Vagina (tissue), 2 donors: ENCODE results near the gene FAT3. TPM values are rescaled to one million over a fixed set of nuclear protein-coding genes. Genes with fewer than 3 reads are reported as not detected.

Experiments used
- DNase-seq, 2 donors: peaks; one replicate each; pipeline ENCODE4 v3.0.0-alpha.2; 2017; ENCODE audit errors: extremely low spot score in 2 of 2
- H3K27ac ChIP-seq: fragments of 200-600 bp; sonication (generic); one replicate; pipeline ENCODE4 v1.5.1; 2019
- H3K27me3 ChIP-seq: fragments of 200-600 bp; sonication (generic); one replicate; pipeline ENCODE4 v1.5.1; 2019
- H3K36me3 ChIP-seq, 2 donors: fragments of 200-600 bp; sonication (generic); one replicate each; pipeline ENCODE4 v1.5.1; 2017 to 2019
- H3K4me1 ChIP-seq: fragments of 200-600 bp; sonication (generic); one replicate; pipeline ENCODE4 v1.5.1; 2019
- H3K4me3 ChIP-seq, 2 donors: fragments of 200-600 bp; sonication (generic); 1 replicate in 1 of 2; 2 replicates in 1 of 2; pipeline ENCODE4 v1.5.1; 2016 to 2019
- H3K9me3 ChIP-seq: fragments of 200-600 bp; sonication (generic); one replicate; pipeline ENCODE4 v1.5.1; 2019
- CTCF ChIP-seq, 3 experiments: fragments of 450-650 bp in 2 of 3; fragments of 200-600 bp in 1 of 3; sonication (generic) in 1 of 3; IDR thresholded peaks; one replicate each; pipeline ENCODE4 v1.5.1; 2017 to 2019; ENCODE audit warnings: antibody characterized with exemption in 3 of 3, mild to moderate bottlenecking in 2 of 3, moderate library complexity in 2 of 3
- POLR2A ChIP-seq, 2 donors: fragments of 450-650 bp; IDR thresholded peaks; one replicate each; pipeline ENCODE4 v1.6.1; 2017; ENCODE audit warnings: antibody characterized with exemption in 2 of 2, mild to moderate bottlenecking in 2 of 2, moderate library complexity in 2 of 2
- POLR2AphosphoS5 ChIP-seq, 2 donors: sonication (generic); formaldehyde crosslinking; IDR thresholded peaks; one replicate each; pipeline ENCODE4 v1.9.0; 2017; ENCODE audit warnings: antibody characterized with exemption in 2 of 2, mild to moderate bottlenecking in 2 of 2, low read depth in 1 of 2; ENCODE audit not compliant: insufficient read depth in 1 of 2
- intact Hi-C: fragments of 100-400 bp; cut with DNase I; formaldehyde crosslinking; loops from one replicate; pipeline ENCODE4 v1.15.1; 2023
- total RNA-seq: library from RNA; depleted of rRNA; stranded (reverse); fragments of >200 nt; gene quantifications from one replicate; pipeline ENCODE4 v1.2.3, GENCODE V29; 2016

The FAT3 gene
- total RNA-seq, 1 donor from 2014 or later = 9.6 TPM

GRCh38 chr11:92226331-92227229, 2.0 kb downstream of the FAT3 start:
- Histone ChIP-seq H3K27ac (peak overlapping the region; percentile 33), H3K36me3 (no peaks in the 10 kb centered on the region), H3K4me3 (peak overlapping the region; percentile 46 to 48), H3K4me1 (peaks cover 24% of the 10 kb centered on the region), H3K27me3 (no peaks in the 10 kb centered on the region), H3K9me3 (no peaks in the 10 kb centered on the region)
- intact Hi-C loops = no loop called here
- DNase-seq = no peak
- no peak for TF ChIP-seq POLR2AphosphoS5 (IDR thresholded peaks at IDR 0.05; ENCODE audit: insufficient read depth in 1 of 2, low read depth in 1 of 2)
- no peak for TF ChIP-seq CTCF (IDR thresholded peaks at IDR 0.05)
- TF ChIP-seq POLR2A (IDR thresholded peaks at IDR 0.05) = no peak

GRCh38 chr11:92227230-92227814, 2.7 kb downstream of the FAT3 start:
- peak overlapping the region; percentile 46 to 48 for H3K4me3 ChIP-seq
- peak overlapping the region; percentile 33 for H3K27ac ChIP-seq
- H3K4me1 ChIP-seq = peaks cover 24% of the 10 kb centered on the region
- no peak for DNase-seq
- TF ChIP-seq CTCF (IDR thresholded peaks at IDR 0.05) (no peak), POLR2AphosphoS5 (IDR thresholded peaks at IDR 0.05; ENCODE audit: insufficient read depth in 1 of 2, low read depth in 1 of 2) (no peak), POLR2A (IDR thresholded peaks at IDR 0.05) (no peak)
- no peaks in the 10 kb centered on the region for H3K36me3 ChIP-seq
- intact Hi-C loops = no loop called here
- H3K27me3 ChIP-seq = no peaks in the 10 kb centered on the region
- H3K9me3 ChIP-seq = no peaks in the 10 kb centered on the region

- H3K4me1 ChIP-seq = peaks cover 24% of the 10 kb centered on the region
- H3K9me3 ChIP-seq = no peaks in the 10 kb centered on the region
- TF ChIP-seq POLR2AphosphoS5 (IDR thresholded peaks at IDR 0.05; ENCODE audit: insufficient read depth in 1 of 2, low read depth in 1 of 2) = no peak
- TF ChIP-seq POLR2A (IDR thresholded peaks at IDR 0.05) = no peak
- no peak for TF ChIP-seq CTCF (IDR thresholded peaks at IDR 0.05)
- intact Hi-C loops = no loop called here
- H3K4me3 ChIP-seq = no peak overlapping the region
- no peaks in the 10 kb centered on the region for H3K27me3 ChIP-seq
- H3K36me3 ChIP-seq = no peaks in the 10 kb centered on the region
- no peak overlapping the region for H3K27ac ChIP-seq
- no peak for DNase-seq
Observed at GRCh38 chr11:92227959-92228935, 3.6 kb downstream of the FAT3 start.

GRCh38 chr11:92236856-92237255, 12.2 kb downstream of the FAT3 start:
- no peak overlapping the region for H3K4me3 ChIP-seq
- H3K27ac ChIP-seq = no peak overlapping the region
- intact Hi-C loops = no loop called here

More at GRCh38 chr11:92236856-92237255, 12.2 kb downstream of the FAT3 start:
- Histone ChIP-seq H3K9me3 (no peaks in the 10 kb centered on the region), H3K27me3 (no peaks in the 10 kb centered on the region), H3K36me3 (no peaks in the 10 kb centered on the region), H3K4me1 (no peaks in the 10 kb centered on the region)
- no peak for DNase-seq
- TF ChIP-seq POLR2AphosphoS5 (IDR thresholded peaks at IDR 0.05; ENCODE audit: insufficient read depth in 1 of 2, low read depth in 1 of 2) = no peak
- TF ChIP-seq CTCF (IDR thresholded peaks at IDR 0.05) = no peak
- no peak for TF ChIP-seq POLR2A (IDR thresholded peaks at IDR 0.05)
